Upper lobe of left lung (tissue), 6 donors: ENCODE measurements around the gene ZER1. TPM values are rescaled to one million over a fixed set of nuclear protein-coding genes. Genes with fewer than 3 reads are reported as not detected.

Experiments used
- ATAC-seq, 2 donors: fragments of 200-7000 bp; cut with Tn5 transposase; one replicate each; pipeline ENCODE4 v1.9.1; 2022; ENCODE audit warnings: mild to moderate bottlenecking in 2 of 2, moderate library complexity in 2 of 2; ENCODE audit not compliant: low FRiP score in 2 of 2
- DNase-seq, 2 donors: peaks; one replicate each; pipeline ENCODE4 v3.0.0-alpha.2; 2019 to 2020
- H3K27ac ChIP-seq, 4 donors: fragments of 200-600 bp; sonication (generic); one replicate each; pipeline ENCODE4 v1.5.1; 2016 to 2019
- H3K27me3 ChIP-seq, 4 donors: fragments of 200-600 bp; sonication (generic); one replicate each; pipeline ENCODE4 v1.5.1; 2017 to 2019
- H3K36me3 ChIP-seq, 4 donors: fragments of 200-600 bp; sonication (generic); one replicate each; pipeline ENCODE4 v1.5.1; 2016 to 2019
- H3K4me1 ChIP-seq, 4 donors: fragments of 200-600 bp; sonication (generic); one replicate each; pipeline ENCODE4 v1.5.1; 2018 to 2019
- H3K4me3 ChIP-seq, 4 donors: fragments of 200-600 bp; sonication (generic); one replicate each; pipeline ENCODE4 v1.5.1; 2017 to 2019; ENCODE audit warnings: mild to moderate bottlenecking in 2 of 4, moderate library complexity in 1 of 4
- H3K9me3 ChIP-seq, 4 donors: fragments of 200-600 bp; sonication (generic); one replicate each; pipeline ENCODE4 v1.5.1; 2018 to 2019
- CTCF ChIP-seq, 6 experiments: fragments of 450-650 bp in 4 of 6; fragments of 200-600 bp in 2 of 6; sonication (generic) in 2 of 6; IDR thresholded peaks; one replicate each; pipeline ENCODE4 v1.5.1; 2016 to 2019; ENCODE audit warnings: antibody characterized with exemption in 6 of 6
- EP300 ChIP-seq, 4 donors: sonication (generic); formaldehyde crosslinking; IDR thresholded peaks; one replicate each; pipeline ENCODE4 v1.5.1; 2017; ENCODE audit warnings: antibody characterized with exemption in 4 of 4, control low read depth in 2 of 4
- POLR2A ChIP-seq, 4 donors: fragments of 450-650 bp; IDR thresholded peaks; one replicate each; pipeline ENCODE4 v1.5.1; 2016 to 2017; ENCODE audit warnings: antibody characterized with exemption in 4 of 4, mild to moderate bottlenecking in 2 of 4
- POLR2AphosphoS5 ChIP-seq, 2 donors: sonication (generic); formaldehyde crosslinking; IDR thresholded peaks; one replicate each; pipeline ENCODE4 v1.5.1; 2017; ENCODE audit warnings: antibody characterized with exemption in 2 of 2
- WGBS, 2 donors: methylation state at CpG; one replicate each; pipeline ENCODE4 v1.1.5; 2017 to 2018; 5-methylcytosine and 5-hydroxymethylcytosine counted together
- small RNA-seq, 4 donors: library from RNA; depleted of rRNA; stranded (forward); fragments of <200 nt; gene quantifications; one replicate each; pipeline ENCODE3, GENCODE V24; 2016
- total RNA-seq, 6 donors: library from RNA; depleted of rRNA in 4 of 6; stranded (reverse); fragments of >200 nt in 4 of 6; gene quantifications; one replicate each; pipeline versions ENCODE4 v1.1.0 to v1.2.1, GENCODE V29; 2016 to 2021
- donor health status: DM: no; HTN: no; CAD: no; lungs with moderate emphysema.
- donor health status: DM: no; HTN: yes; CAD: no; lungs with severe emphysema.

The ZER1 gene
- total RNA-seq, 6 donors from 2014 or later, result 30.9 to 55.5 (median 44.0) TPM

- peaks cover 38 to 60% (median 51%) of the 10 kb centered on the region in 4 donors for H3K4me1 ChIP-seq
- 2 to 5% methylated on average over 13 to 15 of the region's 15 CpGs for WGBS, 2 donors
- peak overlapping the region; percentile 20 to 82 (median 68) for H3K4me3 ChIP-seq
- H3K36me3 ChIP-seq, result no peaks in the 10 kb centered on the region
- no peaks in the 10 kb centered on the region for H3K9me3 ChIP-seq
- peak overlapping the region; percentile 87 to 93 (median 90) for H3K27ac ChIP-seq
- TF ChIP-seq CTCF (IDR thresholded peaks at IDR 0.05), result peak in 1 of 6 experiments; percentile 11
- TF ChIP-seq EP300 (IDR thresholded peaks at IDR 0.05), result peak in 1 of 4 donors; percentile 3
- TF ChIP-seq POLR2A (IDR thresholded peaks at IDR 0.05), result peak in 3 of 4 donors; percentile 62 to 92 (median 86)
- peak; percentile 51 to 89 for TF ChIP-seq POLR2AphosphoS5 (IDR thresholded peaks at IDR 0.05)
- DNase-seq (peak; percentile 75 to 96), ATAC-seq (peak; percentile 77 to 91)
- H3K27me3 ChIP-seq, result no peaks in the 10 kb centered on the region
These were observed 87.2 kb downstream of the ZER1 start for GRCh38 chr9:128684325-128685199.

- Histone ChIP-seq H3K36me3 (no peaks in the 10 kb centered on the region), H3K4me1 (peaks cover 38 to 60% (median 51%) of the 10 kb centered on the region in 4 donors), H3K27me3 (no peaks in the 10 kb centered on the region), H3K4me3 (peak overlapping the region; percentile 20 to 82 (median 68)), H3K9me3 (no peaks in the 10 kb centered on the region), H3K27ac (peak overlapping the region; percentile 87 to 93 (median 90))
- no peak for TF ChIP-seq POLR2AphosphoS5 (IDR thresholded peaks at IDR 0.05)
- TF ChIP-seq POLR2A (IDR thresholded peaks at IDR 0.05), result no peak
- ATAC-seq (peak in 1 of 2 donors; percentile 5), DNase-seq (no peak)
- WGBS, 2 donors, result 0% methylated on average over 3 of the region's 3 CpGs
These were observed 87.7 kb downstream of the ZER1 start for GRCh38 chr9:128684065-128684324.

- Histone ChIP-seq H3K27ac (peak overlapping the region; percentile 87 to 93 (median 90)), H3K9me3 (no peaks in the 10 kb centered on the region), H3K27me3 (no peaks in the 10 kb centered on the region), H3K4me3 (peak overlapping the region; percentile 20 to 82 (median 68)), H3K36me3 (no peaks in the 10 kb centered on the region), H3K4me1 (peaks cover 38 to 60% (median 50%) of the 10 kb centered on the region in 4 donors)
- TF ChIP-seq POLR2AphosphoS5 (IDR thresholded peaks at IDR 0.05) (peak in 1 of 2 donors; percentile 53), POLR2A (IDR thresholded peaks at IDR 0.05) (no peak)
- WGBS, 2 donors, result 2 to 4% methylated on average over 12 to 21 of the region's 21 CpGs
- DNase-seq, result peak in 1 of 2 donors; percentile 78
- peak; percentile 74 to 78 for ATAC-seq
These were observed 88.2 kb downstream of the ZER1 start for GRCh38 chr9:128683340-128684064.

Small RNA genes lying within 50 kb of the gene (small RNA-seq; reads per million reads assigned to genes)
- gene RF00017, result 0 reads per million in 4 donors
- 0 reads per million in 4 donors for gene RN7SL560P

Other genes with a start within 250 kb of the ZER1 start
- gene SPTAN1, start 219.3 kb downstream of the ZER1 start, total RNA-seq, result 100 to 1,000 TPM; 254 to 547 (median 401) TPM
- 100 to 1,000 TPM in 1 of 6 donors, 10 to 100 TPM in 5; 47.8 to 105 (median 76.8) TPM for gene DYNC2I2, start 115.1 kb downstream of the ZER1 start, total RNA-seq
- gene SET, start 82.7 kb downstream of the ZER1 start, total RNA-seq, result 100 to 1,000 TPM in 4 of 6 donors, 10 to 100 TPM in 2; 73.3 to 222 (median 177) TPM
- 10 to 100 TPM in 4 of 6 donors, 1 to 10 TPM in 2; 4.8 to 38.8 (median 14.0) TPM for gene PKN3, start 69.4 kb downstream of the ZER1 start, total RNA-seq
- gene ZDHHC12, start 47.8 kb downstream of the ZER1 start, total RNA-seq, result 10 to 100 TPM; 21.7 to 70.1 (median 50.6) TPM
- 10 to 100 TPM; 14.7 to 27.0 (median 19.2) TPM for gene TBC1D13, start 15.3 kb upstream of the ZER1 start, total RNA-seq
- gene ENDOG, start 46.6 kb upstream of the ZER1 start, total RNA-seq, result 10 to 100 TPM; 20.6 to 70.2 (median 28.8) TPM
- 100 to 1,000 TPM in 1 of 6 donors, 10 to 100 TPM in 5; 10.5 to 108 (median 41.7) TPM for gene SPOUT1, start 57.9 kb upstream of the ZER1 start, total RNA-seq
- gene KYAT1, start 110.0 kb upstream of the ZER1 start, total RNA-seq, result 10 to 100 TPM in 1 of 6 donors, 1 to 10 TPM in 5; 3.9 to 10.5 (median 5.4) TPM
- 100 to 1,000 TPM in 2 of 6 donors, 10 to 100 TPM in 4; 49.0 to 132 (median 67.0) TPM for gene LRRC8A, start 110.2 kb upstream of the ZER1 start, total RNA-seq
- gene PHYHD1, start 149.1 kb upstream of the ZER1 start, total RNA-seq, result 100 to 1,000 TPM in 1 of 6 donors, 10 to 100 TPM in 5; 27.6 to 286 (median 57.7) TPM
- gene DOLK, start 175.7 kb upstream of the ZER1 start, total RNA-seq, result 10 to 100 TPM in 5 of 6 donors, 1 to 10 TPM in 1; 5.7 to 24.5 (median 12.3) TPM
- gene NUP188, start 175.8 kb upstream of the ZER1 start, total RNA-seq, result 100 to 1,000 TPM in 1 of 6 donors, 10 to 100 TPM in 5; 30.4 to 225 (median 50.1) TPM